Measurements from ENCODE around the gene SYNPO2.
"Not testable (repeated sequence)": the region's sequence is repeated elsewhere in the genome, so short reads cannot be mapped to it uniquely, and the experiment has no call there.

Gene SYNPO2, protein sequence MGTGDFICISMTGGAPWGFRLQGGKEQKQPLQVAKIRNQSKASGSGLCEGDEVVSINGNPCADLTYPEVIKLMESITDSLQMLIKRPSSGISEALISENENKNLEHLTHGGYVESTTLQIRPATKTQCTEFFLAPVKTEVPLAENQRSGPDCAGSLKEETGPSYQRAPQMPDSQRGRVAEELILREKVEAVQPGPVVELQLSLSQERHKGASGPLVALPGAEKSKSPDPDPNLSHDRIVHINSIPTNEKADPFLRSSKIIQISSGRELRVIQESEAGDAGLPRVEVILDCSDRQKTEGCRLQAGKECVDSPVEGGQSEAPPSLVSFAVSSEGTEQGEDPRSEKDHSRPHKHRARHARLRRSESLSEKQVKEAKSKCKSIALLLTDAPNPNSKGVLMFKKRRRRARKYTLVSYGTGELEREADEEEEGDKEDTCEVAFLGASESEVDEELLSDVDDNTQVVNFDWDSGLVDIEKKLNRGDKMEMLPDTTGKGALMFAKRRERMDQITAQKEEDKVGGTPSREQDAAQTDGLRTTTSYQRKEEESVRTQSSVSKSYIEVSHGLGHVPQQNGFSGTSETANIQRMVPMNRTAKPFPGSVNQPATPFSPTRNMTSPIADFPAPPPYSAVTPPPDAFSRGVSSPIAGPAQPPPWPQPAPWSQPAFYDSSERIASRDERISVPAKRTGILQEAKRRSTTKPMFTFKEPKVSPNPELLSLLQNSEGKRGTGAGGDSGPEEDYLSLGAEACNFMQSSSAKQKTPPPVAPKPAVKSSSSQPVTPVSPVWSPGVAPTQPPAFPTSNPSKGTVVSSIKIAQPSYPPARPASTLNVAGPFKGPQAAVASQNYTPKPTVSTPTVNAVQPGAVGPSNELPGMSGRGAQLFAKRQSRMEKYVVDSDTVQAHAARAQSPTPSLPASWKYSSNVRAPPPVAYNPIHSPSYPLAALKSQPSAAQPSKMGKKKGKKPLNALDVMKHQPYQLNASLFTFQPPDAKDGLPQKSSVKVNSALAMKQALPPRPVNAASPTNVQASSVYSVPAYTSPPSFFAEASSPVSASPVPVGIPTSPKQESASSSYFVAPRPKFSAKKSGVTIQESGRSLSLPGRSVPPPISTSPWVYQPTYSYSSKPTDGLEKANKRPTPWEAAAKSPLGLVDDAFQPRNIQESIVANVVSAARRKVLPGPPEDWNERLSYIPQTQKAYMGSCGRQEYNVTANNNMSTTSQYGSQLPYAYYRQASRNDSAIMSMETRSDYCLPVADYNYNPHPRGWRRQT

DNA sequence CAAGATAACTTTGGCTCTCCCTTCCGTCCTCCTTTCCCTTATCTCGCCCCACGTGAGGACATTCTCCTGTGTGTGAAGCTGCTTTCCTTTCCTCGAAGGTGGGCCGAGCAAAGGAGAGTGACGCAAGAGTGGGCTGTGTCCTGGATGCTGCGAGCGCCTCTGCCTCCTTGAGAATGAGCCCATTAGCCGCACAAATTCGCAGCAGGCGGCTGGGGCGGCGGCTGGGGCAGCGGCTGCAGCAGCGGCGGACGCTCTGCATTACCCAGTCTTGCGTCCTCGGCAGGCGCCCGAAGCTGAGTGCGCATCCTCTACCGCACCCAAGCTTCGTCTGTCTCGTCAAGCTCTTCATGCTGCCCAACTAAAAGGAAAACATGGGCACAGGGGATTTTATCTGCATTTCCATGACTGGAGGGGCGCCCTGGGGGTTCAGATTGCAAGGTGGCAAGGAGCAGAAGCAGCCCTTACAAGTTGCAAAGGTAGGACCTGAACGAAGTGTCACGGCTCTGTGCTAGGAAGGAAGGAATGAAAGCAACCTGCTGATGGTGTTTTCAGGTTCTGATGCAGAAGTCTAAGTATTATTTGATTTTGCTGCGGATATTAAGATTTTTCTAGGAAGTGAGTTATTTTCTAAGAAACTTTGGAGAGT lies at the start of gene SYNPO2:
SYNPO2 (plus strand) TSS at position 189 of the 646 bp plus-strand sequence; CDS start at position 372, 183 bp downstream.
- DNase-seq, result no peak

DNA sequence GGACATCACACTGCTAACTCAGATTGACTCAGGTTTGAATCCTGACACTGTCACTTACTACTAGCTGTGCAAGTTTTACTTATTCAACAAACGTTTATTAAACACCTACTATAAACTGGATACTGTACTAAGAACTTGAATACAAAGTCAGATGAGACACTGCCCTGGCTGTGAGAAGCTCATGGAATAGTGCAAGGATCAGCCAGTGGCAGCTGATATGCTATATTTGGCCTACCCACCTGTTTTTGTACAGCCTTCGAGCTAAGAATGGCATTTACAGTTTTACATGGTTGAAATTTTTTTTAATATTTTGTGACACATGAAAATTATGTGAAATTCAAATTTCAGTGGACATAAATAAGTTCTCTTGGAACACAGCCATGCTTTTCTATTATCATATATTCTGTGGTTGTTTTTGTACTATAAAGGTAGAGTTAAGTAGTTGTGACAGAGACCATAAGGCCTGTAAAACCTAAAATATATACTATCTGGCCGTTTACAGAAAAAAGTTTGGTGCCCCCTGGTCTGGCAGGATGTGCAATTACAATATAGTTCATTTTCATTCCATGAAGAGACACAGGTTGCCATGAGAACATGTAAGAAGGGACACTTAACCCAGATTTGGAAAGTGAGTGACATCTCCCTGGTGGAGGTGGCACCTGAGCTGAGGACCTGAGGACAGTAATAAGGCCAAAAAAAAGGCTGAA lies 49.3 kb upstream of the SYNPO2 start:
- DNase-seq, result no peak

DNA sequence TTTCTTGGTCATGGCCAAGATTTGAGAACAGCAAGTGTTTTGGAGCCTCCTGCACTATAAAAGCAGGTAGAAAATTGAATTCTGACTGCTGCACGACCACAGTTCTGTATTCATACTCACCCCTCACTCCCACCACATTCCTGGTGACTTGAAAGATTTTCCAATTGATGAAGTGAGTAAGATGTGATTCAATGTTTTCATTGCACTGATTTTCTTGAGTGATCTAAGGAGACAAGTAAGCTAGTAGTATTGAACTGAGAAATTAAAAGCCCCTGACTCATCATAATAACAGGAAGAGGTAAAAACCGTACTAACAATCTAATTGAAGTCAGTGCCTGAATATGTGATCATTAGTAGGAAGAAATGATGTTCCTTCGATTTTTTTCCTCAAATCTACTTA lies 46.6 kb upstream of the SYNPO2 start:
- no peak for DNase-seq

DNA sequence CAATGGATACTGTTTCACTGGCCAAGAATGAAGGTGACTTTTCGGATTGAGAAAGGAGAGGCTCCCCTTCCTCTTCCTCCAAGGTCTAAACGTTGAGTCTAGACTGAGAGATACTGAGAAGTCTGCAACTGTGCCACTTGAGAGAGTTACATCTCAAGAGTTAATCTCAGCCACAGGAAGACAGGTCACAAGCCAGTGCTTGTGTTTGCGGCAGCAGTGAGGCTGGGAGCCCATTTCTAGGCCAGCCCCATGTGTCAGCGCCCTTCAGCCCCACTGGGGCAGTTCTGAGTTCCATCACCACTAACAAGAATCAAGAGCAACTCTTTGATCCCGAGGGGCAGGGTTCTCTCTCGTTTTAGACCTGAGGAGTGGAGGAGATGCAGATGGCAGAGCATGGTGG lies 45.4 kb upstream of the SYNPO2 start:
- DNase-seq, result no peak

DNA sequence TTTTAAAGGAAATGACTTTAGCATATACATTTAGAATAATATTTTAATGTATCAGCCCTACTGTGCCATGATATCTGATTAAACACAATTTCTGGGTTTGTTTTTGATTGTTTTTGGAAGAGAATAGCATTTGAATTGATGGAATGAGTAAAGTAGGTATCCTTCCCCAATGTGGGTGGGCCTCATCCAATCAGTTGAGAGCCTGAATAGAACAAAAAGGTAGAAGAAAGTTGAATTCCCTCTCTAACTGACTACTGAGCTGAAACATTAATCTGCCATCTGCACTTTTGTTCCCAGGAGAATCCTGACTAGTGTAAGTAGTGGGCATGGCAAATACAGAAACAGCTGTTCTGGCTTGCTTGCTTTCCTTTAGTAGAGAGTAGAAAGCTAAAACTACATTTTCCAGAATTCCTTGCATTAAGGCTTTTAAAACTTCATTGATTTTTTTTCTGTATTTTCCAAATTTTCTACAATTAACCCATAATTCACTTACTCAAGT lies 43.1 kb upstream of the SYNPO2 start:
- DNase-seq, result no peak

DNA sequence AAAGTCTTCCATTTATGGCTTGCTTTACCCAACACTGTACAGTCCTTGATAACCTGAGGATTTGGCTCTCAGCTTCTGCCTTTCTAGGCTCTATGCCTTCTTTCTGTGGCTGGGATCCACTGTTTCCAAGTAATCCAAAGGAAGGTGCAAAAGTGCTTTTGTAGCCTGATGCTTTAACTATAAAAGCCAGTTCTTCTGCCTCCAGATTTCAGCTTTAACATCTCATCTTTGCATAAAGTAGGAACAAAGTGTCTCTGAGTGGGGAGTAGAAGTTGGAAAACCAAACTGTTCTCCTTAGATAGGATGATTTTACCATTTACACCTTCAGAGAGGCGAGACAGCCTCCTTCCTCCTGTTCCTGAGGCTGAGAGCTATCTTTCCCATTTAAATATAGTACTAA lies 41.7 kb upstream of the SYNPO2 start:
- DNase-seq, result no peak

DNA sequence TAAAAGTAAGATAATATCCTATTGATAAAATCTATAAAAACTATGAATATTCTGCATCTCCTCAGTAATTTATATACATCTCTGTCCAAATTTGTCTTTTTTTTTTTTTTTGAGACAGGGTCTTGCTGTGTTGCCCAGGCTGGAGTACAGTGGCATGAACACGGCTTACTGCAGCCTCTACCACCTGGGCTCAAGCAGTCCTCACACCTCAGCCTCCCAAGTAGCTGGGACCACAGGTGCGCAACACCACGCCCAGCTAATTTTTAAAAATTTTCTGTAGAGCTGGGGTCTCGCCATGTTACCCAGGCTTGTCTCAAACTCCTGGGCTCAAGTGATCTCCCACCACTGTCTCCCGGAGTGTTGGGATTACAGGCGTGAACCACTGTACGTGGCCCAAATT lies 40.4 kb upstream of the SYNPO2 start:
- no peak for DNase-seq

DNA sequence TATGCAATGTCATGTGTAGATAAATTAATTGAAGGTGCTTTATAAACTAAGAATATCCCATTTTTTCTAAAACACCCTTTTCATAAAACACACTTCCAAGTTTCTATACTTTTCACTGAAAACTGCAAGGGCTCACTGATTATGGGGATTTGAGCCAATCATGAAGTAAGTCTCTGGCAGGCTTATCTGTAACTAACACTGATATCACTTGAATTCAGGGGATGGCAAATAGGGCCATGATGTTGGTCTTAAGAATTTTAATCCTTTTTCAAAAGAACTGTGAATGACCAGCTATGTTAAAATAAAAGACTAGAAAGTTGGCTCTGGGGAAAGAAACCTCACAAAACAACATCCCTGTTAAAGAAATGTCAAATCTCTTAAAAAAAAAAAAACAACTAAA lies 39.8 kb upstream of the SYNPO2 start:
- DNase-seq, result no peak

DNA sequence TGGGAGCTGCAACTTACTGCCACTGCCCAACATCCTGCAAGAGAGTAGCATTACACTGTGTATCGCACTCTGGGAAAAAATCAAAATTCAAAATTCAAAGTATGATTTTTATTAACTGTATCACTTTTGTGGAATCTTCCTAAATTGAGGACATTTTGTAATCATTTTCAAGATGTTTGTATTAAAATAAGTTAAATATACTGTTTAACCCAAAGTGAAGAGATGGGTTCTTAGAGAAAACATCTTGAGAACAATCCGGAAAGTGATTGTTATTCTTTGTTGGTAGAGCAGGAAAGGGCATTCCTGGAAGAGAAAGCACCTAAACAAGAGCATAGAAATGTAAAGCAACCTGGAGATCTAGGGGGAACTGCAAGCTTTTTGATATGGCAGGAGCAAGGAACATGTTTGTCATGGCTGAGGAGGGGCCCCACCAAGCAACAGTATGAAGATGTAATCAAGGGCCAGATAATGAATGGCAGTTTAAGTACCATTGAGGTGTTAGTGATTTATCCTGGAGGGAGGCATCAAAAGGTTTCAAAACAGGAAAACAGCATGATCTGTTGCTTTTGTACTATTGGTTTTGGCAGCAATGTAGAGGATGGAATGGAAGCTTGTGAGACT lies 38.7 kb upstream of the SYNPO2 start:
- no peak for DNase-seq

DNA sequence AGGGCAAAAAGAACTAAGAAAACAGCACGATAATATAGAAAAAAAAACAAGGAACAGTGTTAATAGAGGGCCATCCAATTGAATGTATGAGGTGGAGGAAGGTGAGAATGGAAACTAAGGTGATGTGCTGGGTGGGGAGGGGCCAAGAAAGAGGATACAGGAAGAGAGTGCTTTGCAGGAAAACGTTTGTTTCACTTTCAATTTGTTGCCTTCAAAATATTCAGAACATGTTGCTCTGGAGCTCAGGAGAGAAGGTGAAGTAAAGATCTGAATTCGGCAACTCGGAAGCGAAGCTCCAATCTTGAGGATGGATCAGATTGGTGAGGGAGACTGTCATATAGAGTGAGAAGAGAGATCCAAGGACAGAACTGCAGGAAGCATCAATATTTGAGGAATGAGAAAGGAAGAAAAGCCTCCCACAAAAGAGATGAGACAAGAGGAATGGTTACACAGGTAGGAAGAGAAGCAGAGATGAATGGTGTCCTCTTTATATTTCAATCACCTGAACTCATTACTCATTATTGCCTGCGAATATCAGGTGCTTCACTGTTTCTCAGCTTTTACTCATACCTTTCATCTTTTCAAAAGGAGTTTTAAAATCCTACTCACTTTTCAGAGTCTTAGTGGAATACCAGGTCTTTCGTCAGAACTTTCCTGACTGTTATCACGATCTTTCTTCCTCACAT lies 38.0 kb upstream of the SYNPO2 start:
- peak; percentile 2 for DNase-seq

DNA sequence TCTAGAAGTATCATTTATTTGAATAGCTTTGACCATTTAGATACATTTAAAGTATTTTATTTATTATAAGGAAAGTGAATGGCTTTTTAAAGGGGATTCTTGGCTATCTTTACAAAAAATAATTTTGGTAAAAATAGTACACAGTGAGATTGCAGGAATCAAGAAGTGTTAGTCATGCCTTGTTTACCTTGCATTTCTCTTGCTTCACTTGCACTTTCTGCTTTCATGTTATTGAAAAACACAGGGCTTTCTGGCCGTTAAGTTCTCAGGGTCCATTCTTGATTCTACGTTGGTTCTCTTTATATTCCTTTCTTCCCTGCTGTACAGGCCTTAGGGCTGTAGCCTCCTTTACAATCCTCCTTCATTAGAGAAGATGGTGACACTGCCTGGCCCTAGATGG lies 30.9 kb upstream of the SYNPO2 start:
- DNase-seq, result no peak

DNA sequence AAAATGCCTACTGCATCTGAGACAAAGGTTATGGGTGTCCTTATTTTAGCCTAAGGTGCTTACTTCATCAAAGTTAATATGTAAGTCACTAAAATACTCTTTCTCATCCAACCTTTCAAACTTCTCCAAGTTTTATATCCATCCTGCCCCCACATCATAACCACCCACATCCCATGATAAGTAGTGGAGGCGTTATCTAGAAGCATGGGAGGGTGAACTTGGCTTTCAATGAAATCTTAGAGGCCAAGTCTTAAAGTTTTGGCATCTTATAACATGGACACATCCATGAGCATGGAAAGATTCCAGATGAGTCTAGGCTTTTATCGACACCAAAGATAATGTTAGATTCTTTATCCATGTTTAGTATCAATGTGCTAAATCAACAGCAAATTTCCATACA lies 29.9 kb upstream of the SYNPO2 start:
- DNase-seq, result no peak

DNA sequence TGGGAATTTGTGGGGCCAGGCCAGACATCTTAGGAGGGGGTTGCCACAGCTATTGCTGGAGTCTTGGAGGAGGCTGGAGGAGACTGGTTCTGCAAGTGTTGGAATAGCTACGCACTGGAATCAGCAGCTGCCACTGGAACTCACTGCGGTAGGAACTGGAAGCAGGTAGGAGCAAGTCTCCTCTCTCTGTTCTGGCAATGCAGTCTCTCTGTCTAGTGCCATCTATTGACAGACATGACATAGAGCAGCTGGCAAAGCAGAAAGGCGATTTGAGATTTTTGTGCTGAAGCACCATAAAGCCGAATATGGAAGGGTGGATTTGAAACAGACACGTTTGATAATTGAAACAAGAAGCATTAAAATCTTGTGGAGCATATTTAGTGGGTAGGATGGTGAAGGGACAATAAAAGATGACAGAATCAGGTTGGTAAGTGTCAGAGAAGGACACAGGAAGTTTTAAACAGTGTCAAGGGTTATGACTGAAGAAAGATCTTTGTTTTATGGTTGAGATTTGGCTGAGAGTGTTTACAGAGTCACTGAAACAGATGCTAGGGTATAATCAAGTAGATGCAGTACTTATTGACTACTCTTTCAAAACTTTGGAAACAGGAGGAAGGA lies 23.5 kb upstream of the SYNPO2 start:
- DNase-seq, result no peak

DNA sequence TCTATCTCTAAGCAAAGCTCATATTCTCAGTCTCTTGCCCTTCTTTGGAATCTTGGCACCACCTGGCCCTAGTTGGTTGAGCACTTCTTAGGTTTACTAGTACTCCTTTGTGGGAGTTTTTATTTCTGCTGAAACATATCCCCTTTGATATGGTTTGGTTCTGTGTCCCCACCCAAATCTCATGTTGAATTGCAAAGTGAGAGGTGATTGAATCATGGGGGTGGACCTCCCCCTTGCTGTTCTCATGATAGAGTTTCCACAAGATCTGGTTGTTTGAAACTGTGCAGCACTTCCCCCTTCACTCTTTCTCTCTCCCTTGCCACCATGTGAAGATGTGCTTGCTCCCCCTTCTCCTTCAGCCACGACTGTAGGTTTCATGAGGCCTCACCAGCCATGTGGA lies 22.2 kb upstream of the SYNPO2 start:
- no peak for DNase-seq

DNA sequence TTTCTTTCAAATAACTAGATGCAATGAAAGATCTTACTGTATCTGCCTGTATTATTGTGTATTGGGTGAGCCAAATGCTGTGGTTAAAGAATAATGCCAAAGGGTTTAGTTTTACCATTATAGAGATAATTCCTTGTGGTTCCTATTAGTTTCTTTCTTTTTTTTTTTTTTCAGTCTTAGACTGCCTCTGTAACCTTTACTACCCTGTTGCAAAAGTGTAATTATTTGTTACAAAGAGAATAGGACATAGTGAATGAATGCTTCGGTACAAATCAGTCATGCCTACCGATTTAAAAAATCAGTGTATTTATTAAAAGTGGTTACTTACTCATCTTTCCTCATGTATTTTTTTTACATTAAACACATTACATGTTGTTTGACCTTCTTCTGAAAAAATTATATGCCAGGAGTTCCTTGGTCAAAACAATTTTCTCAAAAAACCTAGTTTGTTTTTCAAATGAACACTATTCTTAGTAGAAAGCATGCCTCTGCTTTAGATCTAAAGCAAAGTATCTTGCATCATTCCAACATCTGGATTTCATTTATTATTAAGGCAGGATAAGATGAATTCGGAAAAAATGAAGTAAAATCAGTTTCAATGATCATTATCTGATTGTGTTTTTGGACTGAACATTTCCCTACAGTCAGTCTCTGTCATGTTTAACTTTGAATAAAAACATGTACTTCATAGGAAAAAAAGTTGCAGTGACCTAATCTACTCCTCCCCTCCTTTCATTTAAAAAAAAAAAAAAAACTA lies 21.2 kb upstream of the SYNPO2 start:
- no peak for DNase-seq

DNA sequence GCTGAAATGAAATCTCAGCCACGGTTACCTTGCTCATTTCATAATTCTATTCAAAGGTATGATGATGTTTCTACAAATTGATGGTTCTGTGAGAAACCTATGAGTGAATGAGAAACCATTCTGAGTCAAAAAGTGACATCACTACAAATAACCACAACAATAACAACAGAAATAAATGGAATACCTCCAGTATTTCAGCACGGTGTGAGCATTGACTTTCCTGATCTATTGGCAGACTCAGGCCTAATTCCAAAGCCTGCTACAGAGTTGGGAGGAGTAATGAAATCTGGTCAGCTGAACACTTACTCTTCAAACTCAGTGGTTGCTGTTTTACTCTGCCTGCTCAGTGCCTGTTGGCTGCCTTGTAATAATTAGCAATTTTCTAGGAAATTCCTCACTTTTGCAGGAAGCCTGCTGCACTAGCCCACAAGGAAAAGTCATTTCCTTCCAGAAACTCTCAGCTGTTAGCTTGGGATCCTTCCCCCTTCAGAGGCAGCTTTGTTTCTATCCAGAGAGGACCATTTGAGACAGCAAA lies 18.8 kb upstream of the SYNPO2 start:
- no peak for DNase-seq

DNA sequence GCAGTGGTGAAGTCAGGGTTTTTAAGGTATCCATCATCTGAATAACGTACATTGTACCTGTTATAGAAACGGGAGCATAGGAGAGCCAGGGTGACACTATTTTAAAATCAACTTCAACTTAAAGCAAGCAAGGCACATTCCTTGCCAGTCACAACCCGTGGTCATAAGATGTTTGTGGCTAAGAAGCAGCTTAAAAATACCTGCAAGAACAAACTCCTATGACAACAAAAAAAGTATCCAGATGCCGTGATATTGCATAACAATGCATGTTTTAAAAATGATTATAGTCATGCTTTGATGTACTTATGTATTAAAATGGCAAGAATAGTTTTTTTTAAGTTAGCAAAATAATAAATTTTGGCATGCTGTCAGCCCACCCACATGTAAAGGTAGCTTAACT lies 16.5 kb upstream of the SYNPO2 start:
- DNase-seq, result no peak

DNA sequence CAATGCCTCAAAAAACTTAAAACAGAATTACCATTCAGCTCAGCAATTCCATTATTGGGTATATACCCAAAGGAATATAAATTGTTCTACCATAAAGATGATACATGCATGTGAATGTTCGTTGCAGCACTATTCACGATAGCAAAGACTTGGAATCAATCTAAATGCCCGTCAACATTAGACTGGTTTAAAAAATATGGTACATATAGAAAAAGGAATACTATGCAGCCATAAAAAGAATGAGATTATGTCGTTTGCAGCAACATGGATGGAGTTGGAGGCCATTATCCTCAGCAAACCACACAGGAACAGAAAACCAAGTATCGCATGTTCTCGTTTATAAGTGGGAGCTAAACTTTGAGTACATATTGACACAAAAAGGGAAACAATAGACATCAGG lies 10.9 kb upstream of the SYNPO2 start:
- no peak for DNase-seq

DNA sequence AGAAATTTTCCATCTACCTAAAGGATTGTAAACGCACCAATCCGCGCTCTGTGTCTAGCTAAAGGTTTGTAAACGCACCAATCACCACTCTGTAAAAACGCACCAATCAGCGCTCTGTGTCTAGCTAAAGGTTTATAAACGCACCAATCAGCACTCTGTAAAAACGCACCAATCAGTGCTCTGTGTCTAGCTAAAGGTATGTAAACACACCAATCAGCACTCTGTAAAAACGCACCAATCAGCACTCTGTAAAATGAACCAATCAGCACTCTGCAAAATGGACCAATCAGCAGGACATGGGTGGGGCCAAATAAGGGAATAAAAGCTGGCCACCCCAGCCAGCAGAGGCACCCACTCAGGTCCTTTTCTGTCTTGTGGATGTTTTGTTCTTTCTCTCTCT lies 10.1 kb upstream of the SYNPO2 start:
- not testable (repeated sequence) for DNase-seq
